SK-N-SH treated with all-trans-retinoic acid at 6 μM for 48 hours (cell line): ENCODE measurements around the gene LIME1.

Experiments used
- CREB5 ChIP-seq: fragments of 250-450 bp; sonication (Bioruptor Pico); IDR thresholded peaks from 2 replicates; pipeline ENCODE4 v1.5.1; 2020; ENCODE audit warnings: low read depth, mild to moderate bottlenecking, moderate library complexity
- GLIS3 ChIP-seq: fragments of 250-450 bp; sonication (Bioruptor Pico); IDR thresholded peaks from 2 replicates; pipeline ENCODE4 v1.5.0; 2020; ENCODE audit warnings: mild to moderate bottlenecking, moderate library complexity
- PATZ1 ChIP-seq: fragments of 250-450 bp; sonication (Bioruptor Pico); IDR thresholded peaks from 2 replicates; pipeline ENCODE4 v1.8.0; 2020; ENCODE audit warnings: mild to moderate bottlenecking, moderate library complexity, borderline replicate concordance
- ZNF70 ChIP-seq: fragments of 450-650 bp; formaldehyde crosslinking; IDR thresholded peaks from 2 replicates; pipeline ENCODE4 v1.5.0; 2020; ENCODE audit warnings: mild to moderate bottlenecking, moderate library complexity

GRCh38 chr20:63714858-63715257 is 21.6 kb upstream of the LIME1 start:
- TF ChIP-seq PATZ1 (CRISPR knock-in tag) (no peak), CREB5 (CRISPR knock-in tag) (no peak), ZNF70 (CRISPR knock-in tag) (no peak), GLIS3 (CRISPR knock-in tag) (no peak)
